Stimulated activated CD4-positive, alpha-beta T cell treated with anti-CD3 and anti-CD28 coated beads, Interleukin-2, amount 100 ng/mL, for 24 hours (primary cell): ENCODE results near the gene CDC42EP3.

ENCODE experiments used
- DNase-seq, 2 donors: peaks; one replicate each; pipeline ENCODE4 v3.0.0-alpha.2; 2020

CDC42EP3 gene

GRCh38 chr2:37654932-37655841 is 16.3 kb downstream of the CDC42EP3 start:
- no peak for DNase-seq

GRCh38 chr2:37654419-37654818 is 17.0 kb downstream of the CDC42EP3 start:
- no peak for DNase-seq

- peak in 1 of 2 donors; percentile 35 for DNase-seq
Measured at GRCh38 chr2:37653805-37654378, 17.6 kb downstream of the CDC42EP3 start.

GRCh38 chr2:37653093-37653492 is 18.3 kb downstream of the CDC42EP3 start:
- DNase-seq, result no peak

GRCh38 chr2:37652199-37652640 is 19.2 kb downstream of the CDC42EP3 start:
- no peak for DNase-seq

GRCh38 chr2:37650548-37651093 is 20.8 kb downstream of the CDC42EP3 start:
- DNase-seq, result no peak

GRCh38 chr2:37649518-37649917 is 21.9 kb downstream of the CDC42EP3 start:
- no peak for DNase-seq

- peak in 1 of 2 donors; percentile 28 for DNase-seq
Measured at GRCh38 chr2:37648331-37649011, 23.0 kb downstream of the CDC42EP3 start.

- no peak for DNase-seq
Measured at GRCh38 chr2:37647971-37648330, 23.5 kb downstream of the CDC42EP3 start.

- DNase-seq, result no peak
Measured at GRCh38 chr2:37645836-37646235, 25.6 kb downstream of the CDC42EP3 start.

GRCh38 chr2:37645362-37645761 is 26.1 kb downstream of the CDC42EP3 start:
- no peak for DNase-seq

- DNase-seq, result no peak
Measured at GRCh38 chr2:37644191-37644590, 27.3 kb downstream of the CDC42EP3 start.

- DNase-seq, result no peak
Measured at GRCh38 chr2:37643730-37644078, 27.7 kb downstream of the CDC42EP3 start.

- DNase-seq, result no peak
Measured at GRCh38 chr2:37642907-37643729, 28.3 kb downstream of the CDC42EP3 start.

GRCh38 chr2:37641582-37642171 is 29.8 kb downstream of the CDC42EP3 start:
- no peak for DNase-seq

- no peak for DNase-seq
Measured at GRCh38 chr2:37639631-37640030, 31.8 kb downstream of the CDC42EP3 start.

- no peak for DNase-seq
Measured at GRCh38 chr2:37638973-37639372, 32.5 kb downstream of the CDC42EP3 start.

- DNase-seq, result no peak
Measured at GRCh38 chr2:37637985-37638384, 33.5 kb downstream of the CDC42EP3 start.

- DNase-seq, result no peak
Measured at GRCh38 chr2:37637190-37637860, 34.1 kb downstream of the CDC42EP3 start.

- no peak for DNase-seq
Measured at GRCh38 chr2:37636381-37637066, 34.9 kb downstream of the CDC42EP3 start.
